Testis (tissue), 3 donors: ENCODE results near the gene GADD45G. TPM values are rescaled to one million over a fixed set of nuclear protein-coding genes. Genes with fewer than 3 reads are reported as not detected.

ENCODE experiments used
- DNase-seq: peaks from one replicate; pipeline ENCODE4 v3.0.0-alpha.2; 2019
- H3K27ac ChIP-seq, 2 donors: fragments of 200-600 bp; sonication (generic); one replicate each; pipeline ENCODE4 v1.5.1; 2019
- H3K27me3 ChIP-seq: fragments of 200-600 bp; sonication (generic); one replicate; pipeline ENCODE4 v1.5.1; 2019
- H3K36me3 ChIP-seq: fragments of 200-600 bp; sonication (generic); one replicate; pipeline ENCODE4 v1.5.1; 2017; ENCODE audit warnings: low read depth; ENCODE audit errors: missing control alignments
- H3K4me1 ChIP-seq: fragments of 200-600 bp; sonication (generic); one replicate; pipeline ENCODE4 v1.5.1; 2019
- H3K4me3 ChIP-seq, 2 donors: fragments of 200-600 bp; sonication (generic); one replicate each; pipeline ENCODE4 v1.5.1; 2017 to 2019
- H3K9me3 ChIP-seq: fragments of 200-600 bp; sonication (generic); one replicate; pipeline ENCODE4 v1.5.1; 2017
- CTCF ChIP-seq, 3 experiments: fragments of 450-650 bp in 2 of 3; fragments of 200-600 bp in 1 of 3; sonication (generic) in 1 of 3; IDR thresholded peaks; one replicate each; pipeline ENCODE4 v1.5.1; 2016 to 2019; ENCODE audit warnings: antibody characterized with exemption in 3 of 3, mild to moderate bottlenecking in 2 of 3, moderate library complexity in 1 of 3
- POLR2A ChIP-seq: fragments of 450-650 bp; IDR thresholded peaks from one replicate; pipeline ENCODE4 v1.6.1; 2017; ENCODE audit warnings: antibody characterized with exemption, mild to moderate bottlenecking, moderate library complexity
- WGBS, 2 donors: methylation state at CpG; one replicate each; pipeline ENCODE4 v1.1.5; 2018; 5-methylcytosine and 5-hydroxymethylcytosine counted together
- intact Hi-C: fragments of 100-400 bp; cut with DNase I; formaldehyde crosslinking; loops from one replicate; pipeline ENCODE4 v1.15.1; 2023; ENCODE audit warnings: low total_unique reads
- polyA plus RNA-seq: library from polyadenylated mRNA; stranded (reverse); fragments of 350-450 nt; fragmentation: Illumina TruSeq; extraction: RNeasy Lipid Tissue Mini Kit (QIAGEN cat#74804); gene quantifications from one replicate; pipeline ENCODE4 v1.2.3, GENCODE V29; 2014; ENCODE audit warnings: low read depth, low replicate concordance; ENCODE audit not compliant: insufficient read depth
- total RNA-seq, 2 donors: library from RNA; depleted of rRNA; stranded (reverse); fragments of >200 nt; gene quantifications; one replicate each; pipeline ENCODE4 v1.2.3, GENCODE V29; 2016

Gene GADD45G
- total and polyA plus RNA-seq, 3 donors from 2014 or later, result 29.1 to 72.8 (median 66.1) TPM

GRCh38 chr9:89622933-89623861 lies 18.4 kb downstream of the GADD45G start:
- H3K4me1 ChIP-seq, result peaks cover 48% of the 10 kb centered on the region
- no peaks in the 10 kb centered on the region for H3K27me3 ChIP-seq
- peak; percentile 61 for DNase-seq
- H3K4me3 ChIP-seq, result no peak overlapping the region
- H3K9me3 ChIP-seq, result no peaks in the 10 kb centered on the region
- no peaks in the 10 kb centered on the region for H3K36me3 ChIP-seq
- peak overlapping the region; percentile 7 to 8 for H3K27ac ChIP-seq
- WGBS, 2 donors, result 50 to 58% methylated on average over 14 to 20 of the region's 20 CpGs
- no peak for TF ChIP-seq CTCF (IDR thresholded peaks at IDR 0.05)
- TF ChIP-seq POLR2A, result no peak
- intact Hi-C loops, result no loop called here

DNA sequence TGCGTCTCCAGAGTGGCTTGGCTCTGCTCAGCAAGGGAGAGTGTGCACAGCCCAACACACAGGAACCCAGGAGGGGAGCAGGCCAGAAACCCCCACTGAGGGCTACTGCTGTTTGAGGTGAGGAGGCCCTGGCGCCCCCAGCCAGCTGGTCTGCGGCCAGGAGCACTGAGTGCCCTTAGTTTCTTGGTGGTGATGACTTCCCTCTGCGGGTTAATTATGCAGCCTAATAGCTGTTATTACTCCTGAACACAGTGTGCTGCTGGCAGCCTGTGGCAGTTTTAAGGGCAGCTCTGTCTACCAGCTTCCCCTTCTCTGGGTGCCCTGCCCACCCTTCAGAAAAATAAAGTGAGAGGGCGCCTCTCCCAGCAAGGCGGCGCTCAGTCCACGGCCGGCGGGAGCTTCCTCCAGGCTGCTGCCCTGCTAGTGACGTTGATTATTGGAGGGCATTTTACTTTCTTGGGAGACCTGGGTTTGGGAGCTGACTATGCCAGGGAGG lies 19.2 kb downstream of the GADD45G start:
- no peaks in the 10 kb centered on the region for H3K36me3 ChIP-seq
- H3K9me3 ChIP-seq, result no peaks in the 10 kb centered on the region
- intact Hi-C loops, result no loop called here
- peak overlapping the region; percentile 7 to 8 for H3K27ac ChIP-seq
- H3K4me3 ChIP-seq, result no peak overlapping the region
- DNase-seq, result no peak
- WGBS, 2 donors, result 37 to 64% methylated on average over 11 of the region's 11 CpGs
- no peaks in the 10 kb centered on the region for H3K27me3 ChIP-seq
- peaks cover 48% of the 10 kb centered on the region for H3K4me1 ChIP-seq
- TF ChIP-seq CTCF (IDR thresholded peaks at IDR 0.05) (no peak), POLR2A (no peak)

DNA sequence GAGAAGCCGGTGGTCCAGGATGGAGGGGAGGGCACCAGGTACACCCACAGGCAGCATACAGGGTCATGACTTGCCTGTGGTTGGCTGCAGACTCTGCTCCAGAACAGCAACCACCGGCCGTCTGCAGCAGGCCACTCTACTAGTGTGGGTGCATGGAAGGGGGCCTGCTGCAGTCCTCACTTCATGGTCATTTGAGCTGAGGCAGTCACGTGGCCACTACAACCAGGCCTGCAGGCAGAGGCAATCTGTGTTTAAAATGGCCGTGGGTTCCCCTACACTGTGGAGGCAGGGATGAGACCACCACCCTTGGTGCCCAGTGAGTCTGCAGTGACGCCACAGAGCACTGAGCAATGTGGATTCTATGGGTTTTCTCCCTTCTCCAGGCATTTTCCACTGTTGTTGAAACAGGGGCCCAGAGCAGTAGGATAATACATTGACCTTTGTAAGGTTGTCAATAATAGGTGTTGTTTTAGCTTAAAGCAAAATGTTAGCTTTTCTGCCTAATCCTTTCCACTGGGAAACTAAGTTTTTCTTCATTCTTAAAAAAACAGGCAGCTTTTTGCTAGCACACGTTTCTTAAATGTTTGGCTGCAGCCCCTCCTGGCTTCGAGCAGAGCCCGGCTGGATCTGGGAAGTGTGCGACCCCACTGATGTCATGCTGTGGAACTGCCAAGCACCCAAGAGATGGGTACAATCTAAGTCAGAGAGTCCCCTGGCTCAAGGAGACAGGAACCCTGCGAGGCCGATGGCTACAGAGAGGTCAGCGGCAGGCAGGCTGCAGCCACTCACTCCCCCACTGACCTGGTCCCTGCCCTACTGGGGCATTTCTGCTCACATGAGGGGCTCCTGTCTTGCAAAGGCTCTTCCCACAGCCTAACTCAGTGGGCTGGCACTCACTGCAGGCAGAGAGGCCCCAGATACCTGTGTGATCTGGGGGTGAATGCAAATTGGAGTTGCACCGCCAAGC lies 21.2 kb downstream of the GADD45G start:
- 73 to 80% methylated on average over 10 to 14 of the region's 14 CpGs for WGBS, 2 donors
- intact Hi-C loops, result no loop called here
- no peak overlapping the region for H3K27ac ChIP-seq

More for the DNA sequence above, 21.2 kb downstream of the GADD45G start:
- DNase-seq, result no peak
- no peak for TF ChIP-seq CTCF (IDR thresholded peaks at IDR 0.05)
- no peak for TF ChIP-seq POLR2A
- no peaks in the 10 kb centered on the region for H3K36me3 ChIP-seq
- H3K27me3 ChIP-seq, result no peaks in the 10 kb centered on the region
- H3K4me3 ChIP-seq, result no peak overlapping the region
- no peaks in the 10 kb centered on the region for H3K9me3 ChIP-seq
- peaks cover 52% of the 10 kb centered on the region for H3K4me1 ChIP-seq
